HepG2 (cell line): ENCODE results near the gene PRDM10. TPM values are rescaled to one million over a fixed set of nuclear protein-coding genes. Genes with fewer than 3 reads are reported as not detected.

Source experiments
- ARNTL ChIP-seq: sonication (generic); formaldehyde crosslinking; IDR thresholded peaks from 2 replicates; pipeline ENCODE4 v1.4.0; 2020; ENCODE audit warnings: mild to moderate bottlenecking, missing genetic modification reagents
- BORCS8-MEF2B ChIP-seq: sonication (generic); formaldehyde crosslinking; IDR thresholded peaks from 2 replicates; pipeline ENCODE4 v1.8.0; 2022; ENCODE audit warnings: mild to moderate bottlenecking, missing genetic modification reagents
- CREBL2 ChIP-seq: sonication (generic); formaldehyde crosslinking; IDR thresholded peaks from 2 replicates; pipeline ENCODE4 v1.8.1; 2023; ENCODE audit warnings: missing genetic modification reagents, mild to moderate bottlenecking, borderline replicate concordance
- FOSL2 ChIP-seq: sonication (generic); formaldehyde crosslinking; IDR thresholded peaks from 2 replicates; pipeline ENCODE4 v1.4.0; 2020; ENCODE audit warnings: missing genetic modification reagents
- GMEB1 ChIP-seq: sonication (generic); formaldehyde crosslinking; IDR thresholded peaks from 2 replicates; pipeline ENCODE4 v1.5.1; 2020; ENCODE audit warnings: missing genetic modification reagents, mild to moderate bottlenecking, borderline replicate concordance
- HBP1 ChIP-seq: IDR thresholded peaks from 2 replicates; pipeline ENCODE4 v1.6.1; 2016; ENCODE audit warnings: low read depth, control low read depth
- MED13 ChIP-seq: sonication (generic); formaldehyde crosslinking; IDR thresholded peaks from 2 replicates; pipeline ENCODE4 v1.5.0; 2020; ENCODE audit warnings: missing genetic modification reagents
- MXD4 ChIP-seq: IDR thresholded peaks from 2 replicates; pipeline ENCODE4 v1.6.1; 2016; ENCODE audit warnings: mild to moderate bottlenecking, missing biosample characterization, missing genetic modification reagents
- NAIF1 ChIP-seq: sonication (generic); formaldehyde crosslinking; IDR thresholded peaks from 2 replicates; pipeline ENCODE4 v1.5.0; 2020; ENCODE audit warnings: mild to moderate bottlenecking, missing genetic modification reagents, borderline replicate concordance
- PATZ1 ChIP-seq: sonication (generic); formaldehyde crosslinking; IDR thresholded peaks from 2 replicates; pipeline ENCODE4 v1.4.0; 2020; ENCODE audit warnings: missing genetic modification reagents
- SP1 ChIP-seq, 2 experiments: fragments of 450-650 bp in 1 of 2; sonication (generic) in 1 of 2; formaldehyde crosslinking in 1 of 2; IDR thresholded peaks; 2 replicates each; pipeline versions ENCODE4 v1.4.0 to v1.6.1; 2016 to 2020; ENCODE audit warnings: missing genetic modification reagents in 1 of 2
- SRSF1 ChIP-seq: fragments of 200-400 bp; formaldehyde crosslinking; optimal IDR thresholded peaks from 2 replicates; pipeline ENCODE3; 2017; ENCODE audit warnings: mild to moderate bottlenecking, low read depth, low read length, moderate library complexity
- TARDBP ChIP-seq: sonication (generic); formaldehyde crosslinking; IDR thresholded peaks from 2 replicates; pipeline ENCODE4 v1.8.0; 2022; ENCODE audit warnings: mild to moderate bottlenecking, missing genetic modification reagents
- YEATS2 ChIP-seq: sonication (generic); formaldehyde crosslinking; IDR thresholded peaks from 2 replicates; pipeline ENCODE4 v1.4.0; 2020; ENCODE audit warnings: missing genetic modification reagents, borderline replicate concordance
- ZHX1 ChIP-seq: sonication (generic); formaldehyde crosslinking; IDR thresholded peaks from 2 replicates; pipeline ENCODE4 v1.8.1; 2022; ENCODE audit warnings: low read depth, mild to moderate bottlenecking, missing genetic modification reagents
- ZNF562 ChIP-seq: sonication (generic); formaldehyde crosslinking; IDR thresholded peaks from 2 replicates; pipeline ENCODE4 v1.8.0; 2022; ENCODE audit warnings: missing genetic modification reagents, borderline replicate concordance
- ZNF639 ChIP-seq: conservative IDR thresholded peaks from 2 replicates; pipeline ENCODE4 v1.6.1; 2018; ENCODE audit warnings: missing genetic modification reagents
- ZNF7 ChIP-seq: IDR thresholded peaks from 2 replicates; pipeline ENCODE4 v1.6.1; 2016; ENCODE audit warnings: missing biosample characterization, missing genetic modification reagents
- polyA plus RNA-seq, 8 experiments: library from polyadenylated mRNA; depleted of rRNA in 3 of 8; stranded (reverse) in 7 of 8; unstranded in 1 of 8; fragments of >200 nt; fragmentation: Illumina TruSeq in 4 of 8; extraction: Trizol in 4 of 8; gene quantifications; 2 replicates each; pipeline versions ENCODE4 v1.2.1 to v1.2.3, GENCODE V29; 2011 to 2016; ENCODE audit warnings: low read depth in 4 of 8, missing spikeins in 1 of 8, mixed read lengths in 1 of 8; ENCODE audit not compliant: insufficient read depth in 1 of 8
- total RNA-seq, 5 experiments: library from RNA; depleted of rRNA; stranded (reverse); fragments of >200 nt; fragmentation: Illumina TruSeq; extraction: Trizol; gene quantifications; 2 replicates each; pipeline ENCODE4 v1.2.3, GENCODE V29; 2016; ENCODE audit warnings: low read depth in 1 of 5

The PRDM10 gene
- total and polyA plus RNA-seq, 2 of the 13 experiments (the other 11 are each of a cell fraction or from before 2014, with no cell fraction given) = 5.7 to 5.8 TPM

DNA sequence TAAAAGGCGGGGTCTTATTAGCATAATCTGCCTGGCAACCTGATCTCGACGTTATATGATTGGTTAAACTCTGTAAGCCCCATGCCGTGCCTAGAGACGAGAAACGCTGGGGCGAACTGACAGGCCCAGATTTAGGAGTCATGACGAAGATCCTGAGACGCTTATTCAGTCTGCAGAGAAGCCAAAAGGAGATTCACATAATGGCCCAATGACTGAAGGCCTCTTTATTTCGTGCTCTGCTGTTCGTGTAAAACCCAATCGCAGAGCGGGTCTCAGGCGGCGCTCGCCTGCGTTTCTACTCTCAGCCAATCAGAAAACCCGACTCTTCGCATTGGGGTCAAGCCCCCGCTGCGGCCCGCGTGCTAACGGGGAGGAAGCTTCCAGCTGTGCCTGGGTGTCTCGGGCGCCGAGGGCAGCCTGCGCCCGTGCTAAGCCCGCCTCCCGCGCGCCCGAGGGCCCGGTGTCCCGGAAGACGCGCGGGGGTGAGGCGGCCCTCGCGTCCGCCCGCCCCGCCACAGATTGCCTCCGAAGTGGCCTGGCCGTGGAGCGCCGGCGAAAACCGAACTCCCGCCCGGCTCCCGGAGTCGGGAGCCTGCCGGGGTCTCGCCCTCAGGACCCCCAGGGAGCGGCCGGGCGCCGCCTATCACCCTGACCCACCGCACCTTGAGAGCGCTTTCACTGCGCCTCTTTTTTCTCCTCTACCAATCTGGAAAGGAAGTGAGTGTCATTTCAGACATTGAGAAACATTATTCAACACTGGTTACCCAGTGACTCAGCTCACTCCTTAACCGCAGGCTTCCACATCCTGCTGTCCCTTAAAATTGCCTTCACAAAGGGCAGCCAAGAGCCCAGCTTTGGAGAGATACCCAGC is 446 bp upstream of the PRDM10 start (continued):
- TF ChIP-seq ZNF7 (CRISPR knock-in tag) (peak; percentile 57; the same call in 1 of the 2 replicates), MXD4 (CRISPR knock-in tag) (peak; percentile 79; the same call in 1 of the 2 replicates), ZHX1 (CRISPR knock-in tag) (no peak), BORCS8-MEF2B (CRISPR knock-in tag) (peak; percentile 90; the same call in 1 of the 2 replicates), PATZ1 (CRISPR knock-in tag) (peak; percentile 83), MED13 (CRISPR knock-in tag) (peak; percentile 60; the same call in 1 of the 2 replicates), SP1 (IDR thresholded peaks at IDR 0.05) (no peak), SP1 (CRISPR knock-in tag; IDR thresholded peaks at IDR 0.05) (peak; percentile 50; the same call in 1 of the 2 replicates), CREBL2 (no peak), ZNF639 (CRISPR knock-in tag) (peak; percentile 95), SRSF1 (peak; percentile 62), ARNTL (CRISPR knock-in tag) (no peak), NAIF1 (CRISPR knock-in tag) (no peak), TARDBP (CRISPR knock-in tag) (peak; percentile 86), HBP1 (CRISPR knock-in tag) (no peak), FOSL2 (CRISPR knock-in tag) (peak; percentile 87), YEATS2 (CRISPR knock-in tag) (no peak), ZNF562 (CRISPR knock-in tag) (peak; percentile 65; the same call in 1 of the 2 replicates), GMEB1 (CRISPR knock-in tag) (peak; percentile 33; the same call in 1 of the 2 replicates)
